ENCODE measurements around the gene GRK6. TPM values are rescaled to one million over a fixed set of nuclear protein-coding genes. Genes with fewer than 3 reads are reported as not detected.

Gene GRK6
- total RNA-seq, 4 donors from 2014 or later, result 29.1 to 62.2 (median 37.1) TPM

- Histone ChIP-seq H3K36me3 (peaks cover 14% of the 10 kb centered on the region), H3K27me3 (no peaks in the 10 kb centered on the region), H3K9me3 (no peaks in the 10 kb centered on the region), H3K4me1 (peaks cover 68% of the 10 kb centered on the region), H3K4me3 (peak overlapping the region; percentile 74), H3K27ac (peak overlapping the region; percentile 53)
- WGBS, result 3% methylated on average over 8 of the region's 8 CpGs
- no peak for DNase-seq (ENCODE audit: low spot score in 2 of 2)
- TF ChIP-seq POLR2AphosphoS5 (IDR thresholded peaks at IDR 0.05) (no peak), CTCF (IDR thresholded peaks at IDR 0.05) (no peak), EP300 (IDR thresholded peaks at IDR 0.05) (no peak), POLR2A (IDR thresholded peaks at IDR 0.05) (no peak)
Observed at GRCh38 chr5:177445917-177446199, 19.4 kb downstream of the GRK6 start.

GRCh38 chr5:177446200-177447065 lies 20.0 kb downstream of the GRK6 start, which contains the start of gene PRR7:
Gene PRR7, plus strand, starts transcription at chr5:177446814. Its CDS starts 8,254 bp downstream, at chr5:177455068.
- Histone ChIP-seq H3K4me1 (peaks cover 68% of the 10 kb centered on the region), H3K27ac (peak within 1 kb of the TSS; percentile 53), H3K36me3 (peaks cover 8% of the 10 kb centered on the region), H3K9me3 (no peaks in the 10 kb centered on the region), H3K4me3 (peak within 1 kb of the TSS; percentile 74), H3K27me3 (no peaks in the 10 kb centered on the region)
- 0% methylated on average over 9 of the region's 89 CpGs for WGBS
- peak in 1 of 2 donors; percentile 76 for DNase-seq (ENCODE audit: low spot score in 2 of 2)
- TF ChIP-seq CTCF (IDR thresholded peaks at IDR 0.05) (no peak), EP300 (IDR thresholded peaks at IDR 0.05) (no peak), POLR2AphosphoS5 (IDR thresholded peaks at IDR 0.05) (no peak), POLR2A (IDR thresholded peaks at IDR 0.05) (no peak)

DNA sequence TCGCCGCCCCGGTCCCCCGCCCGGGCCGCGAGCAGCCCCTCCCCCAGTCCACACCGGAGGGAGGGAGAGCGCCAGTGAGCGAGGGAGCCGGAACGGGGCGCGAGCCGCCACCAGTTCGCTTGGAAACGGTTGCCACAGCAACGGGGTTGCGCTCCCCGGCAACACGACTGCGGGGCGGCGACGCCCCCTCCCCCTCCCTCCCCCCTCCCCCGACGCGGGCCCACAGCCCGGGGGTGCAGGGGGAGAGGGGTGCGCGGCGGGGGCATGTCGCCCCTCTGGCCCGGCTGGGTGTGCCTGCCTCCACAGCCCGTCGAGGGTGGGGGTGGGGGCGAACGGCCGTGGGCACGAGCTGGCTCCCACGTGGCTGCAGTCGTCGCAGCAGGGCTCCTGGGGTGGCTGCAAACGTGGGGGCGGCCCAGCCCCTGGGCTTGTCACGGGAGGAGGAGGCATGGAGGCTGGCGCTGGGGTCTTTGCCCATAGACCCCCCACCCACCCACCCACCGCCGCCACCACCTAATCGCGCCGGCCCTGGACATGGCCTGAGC lies 20.7 kb downstream of the GRK6 start:
- H3K9me3 ChIP-seq, result no peaks in the 10 kb centered on the region
- H3K4me1 ChIP-seq, result peaks cover 70% of the 10 kb centered on the region
- peak overlapping the region; percentile 74 for H3K4me3 ChIP-seq
- DNase-seq (ENCODE audit: low spot score in 2 of 2), result peak in 1 of 2 donors; percentile 67
- no CpG with 5 or more reads among the region's 52 CpGs for WGBS
- H3K27ac ChIP-seq, result peak overlapping the region; percentile 53
- TF ChIP-seq POLR2AphosphoS5 (IDR thresholded peaks at IDR 0.05), result no peak
- TF ChIP-seq POLR2A (IDR thresholded peaks at IDR 0.05), result no peak
- TF ChIP-seq EP300 (IDR thresholded peaks at IDR 0.05), result no peak
- TF ChIP-seq CTCF (IDR thresholded peaks at IDR 0.05), result no peak
- H3K27me3 ChIP-seq, result no peaks in the 10 kb centered on the region
- H3K36me3 ChIP-seq, result peaks cover 1% of the 10 kb centered on the region

GRCh38 chr5:177447611-177448243 lies 21.3 kb downstream of the GRK6 start:
- peak overlapping the region; percentile 53 for H3K27ac ChIP-seq
- H3K27me3 ChIP-seq, result no peaks in the 10 kb centered on the region
- H3K36me3 ChIP-seq, result no peaks in the 10 kb centered on the region
- DNase-seq (ENCODE audit: low spot score in 2 of 2), result peak in 1 of 2 donors; percentile 76
- 3% methylated on average over 14 of the region's 23 CpGs for WGBS
- H3K9me3 ChIP-seq, result no peaks in the 10 kb centered on the region
- TF ChIP-seq POLR2A (IDR thresholded peaks at IDR 0.05) (no peak), CTCF (IDR thresholded peaks at IDR 0.05) (no peak), EP300 (IDR thresholded peaks at IDR 0.05) (no peak), POLR2AphosphoS5 (IDR thresholded peaks at IDR 0.05) (no peak)
- peaks cover 76% of the 10 kb centered on the region for H3K4me1 ChIP-seq
- H3K4me3 ChIP-seq, result peak overlapping the region; percentile 74
